IPS-NIHi7 (cell line): ENCODE measurements around the gene NDUFS7.
"Not testable (repeated sequence)": the region's sequence is repeated elsewhere in the genome, so short reads cannot be mapped to it uniquely, and the experiment has no call there.

Source experiments
- DNase-seq: peaks from one replicate; pipeline ENCODE4 v3.0.0; 2012; ENCODE audit warnings: mixed read lengths; ENCODE audit errors: extremely low spot score

The NDUFS7 gene

GRCh38 chr19:1417681-1418495 is 34.2 kb downstream of the NDUFS7 start:
- no peak for DNase-seq

DNA sequence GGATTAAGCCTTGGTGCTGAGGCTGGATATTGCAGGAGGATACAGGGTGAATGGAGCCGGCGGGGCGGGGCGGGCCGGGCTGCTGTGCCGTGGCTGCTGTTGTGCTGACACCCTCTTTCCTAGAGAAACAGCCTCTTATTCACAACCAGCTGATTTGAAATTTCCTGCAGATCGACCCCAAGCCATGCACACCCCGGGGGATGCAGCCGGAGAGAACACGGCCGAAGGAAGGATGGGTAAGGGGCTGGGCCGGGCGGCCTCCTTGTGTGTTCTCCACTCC is 34.7 kb downstream of the NDUFS7 start:
- no peak for DNase-seq

- DNase-seq, result no peak
Measured at GRCh38 chr19:1418951-1419738, 35.4 kb downstream of the NDUFS7 start.

GRCh38 chr19:1420085-1420484 is 36.4 kb downstream of the NDUFS7 start:
- not testable (repeated sequence) for DNase-seq

- no peak for DNase-seq
Measured at GRCh38 chr19:1420590-1420989, 36.9 kb downstream of the NDUFS7 start.

GRCh38 chr19:1421218-1421957 is 37.7 kb downstream of the NDUFS7 start:
- no peak for DNase-seq

DNA sequence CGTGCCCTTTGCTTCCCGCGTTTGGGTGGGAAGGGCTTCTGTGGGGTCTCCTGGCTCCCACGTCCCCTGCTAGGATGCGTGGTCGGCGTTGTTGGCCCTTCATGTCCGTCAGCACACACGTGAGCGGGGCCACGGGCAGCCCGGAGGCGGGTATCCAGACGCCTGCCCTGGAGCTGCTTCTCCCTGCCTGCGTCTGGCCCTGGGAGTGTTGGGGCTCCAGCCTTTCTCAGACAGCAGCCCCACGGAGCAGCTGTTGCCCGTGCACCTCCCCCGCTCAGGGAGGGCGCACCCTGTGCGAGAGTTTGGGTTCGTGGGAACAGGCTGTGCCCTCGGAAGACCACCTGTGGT is 38.2 kb downstream of the NDUFS7 start:
- DNase-seq, result no peak

- DNase-seq, result no peak
Measured at GRCh38 chr19:1422360-1422759, 38.7 kb downstream of the NDUFS7 start.

GRCh38 chr19:1422943-1423342 is 39.2 kb downstream of the NDUFS7 start:
- no peak for DNase-seq

GRCh38 chr19:1423436-1424191 is 39.9 kb downstream of the NDUFS7 start:
- no peak for DNase-seq

DNA sequence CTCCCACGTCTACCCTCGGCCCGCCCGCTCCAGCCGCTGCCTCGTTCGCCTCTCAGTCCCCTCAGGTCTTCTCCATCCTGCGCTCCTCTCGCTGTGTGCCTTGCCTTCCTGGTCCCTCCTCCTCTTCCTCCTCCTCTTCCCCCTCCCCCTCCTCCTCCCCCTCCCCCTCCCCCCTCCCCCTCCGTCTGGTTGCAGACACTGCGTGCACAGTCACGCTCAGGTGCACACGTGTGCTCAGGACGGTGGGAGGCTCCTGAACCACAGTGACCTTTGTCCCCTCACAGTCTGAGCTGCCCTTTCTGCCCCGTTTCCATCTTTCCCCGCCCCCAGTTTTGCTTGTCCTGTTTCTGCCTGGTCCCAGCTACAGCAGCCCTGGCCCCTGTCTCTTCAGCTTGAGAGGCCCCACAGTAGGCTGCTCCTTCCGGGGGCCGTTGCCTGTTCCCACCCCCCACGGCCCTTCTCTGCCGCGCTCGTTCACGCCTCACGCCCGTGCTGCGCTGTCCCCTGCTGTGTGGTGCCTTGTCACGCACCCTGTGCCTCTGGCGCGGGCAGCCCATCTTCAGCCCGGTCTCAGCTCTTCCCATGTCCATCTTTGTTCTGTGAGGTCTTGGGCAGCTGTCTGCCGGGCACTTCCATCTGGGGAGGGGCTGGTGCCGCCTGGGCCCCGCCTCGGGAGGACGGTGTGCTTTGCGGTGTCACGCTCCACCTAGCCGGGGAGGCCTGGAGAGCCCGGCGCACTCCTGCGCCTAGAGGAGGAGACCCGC is 40.7 kb downstream of the NDUFS7 start:
- DNase-seq, result no peak

DNA sequence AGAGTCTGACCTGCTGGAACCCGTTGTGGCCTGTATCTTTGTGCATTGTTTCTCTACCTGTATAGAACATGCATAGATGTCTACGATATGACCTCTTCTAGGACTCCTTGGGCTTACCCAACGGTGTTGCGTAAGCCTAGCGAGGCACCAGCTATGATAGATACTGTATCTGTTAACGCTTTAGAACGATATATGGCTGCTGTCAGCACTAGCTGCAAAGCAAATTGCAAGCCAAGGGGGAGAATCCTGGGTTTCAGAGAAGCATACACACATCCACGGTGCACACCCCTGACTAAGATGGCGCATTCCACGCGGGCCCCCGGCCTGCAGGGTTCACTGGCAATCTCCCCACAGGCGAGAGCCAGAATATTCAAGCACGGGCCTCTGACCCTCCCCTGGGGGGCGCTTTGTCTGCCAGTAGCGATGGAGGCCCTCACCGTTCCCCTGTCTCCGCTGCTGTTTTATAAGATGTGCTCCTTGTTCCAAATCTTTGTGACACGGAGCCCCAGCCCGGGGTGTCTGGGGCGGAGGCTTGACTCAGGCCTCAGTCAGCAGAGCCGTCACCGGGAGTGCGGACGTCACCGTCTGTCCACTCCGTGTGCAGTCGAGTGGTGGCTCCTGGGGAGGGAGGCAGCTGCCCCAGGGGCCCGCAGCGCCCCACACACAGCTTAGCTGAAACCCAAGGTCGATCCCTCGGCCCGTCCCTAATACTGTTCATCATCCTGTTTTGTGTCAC is 41.6 kb downstream of the NDUFS7 start:
- no peak for DNase-seq

GRCh38 chr19:1425902-1426301 is 42.2 kb downstream of the NDUFS7 start:
- no peak for DNase-seq

DNA sequence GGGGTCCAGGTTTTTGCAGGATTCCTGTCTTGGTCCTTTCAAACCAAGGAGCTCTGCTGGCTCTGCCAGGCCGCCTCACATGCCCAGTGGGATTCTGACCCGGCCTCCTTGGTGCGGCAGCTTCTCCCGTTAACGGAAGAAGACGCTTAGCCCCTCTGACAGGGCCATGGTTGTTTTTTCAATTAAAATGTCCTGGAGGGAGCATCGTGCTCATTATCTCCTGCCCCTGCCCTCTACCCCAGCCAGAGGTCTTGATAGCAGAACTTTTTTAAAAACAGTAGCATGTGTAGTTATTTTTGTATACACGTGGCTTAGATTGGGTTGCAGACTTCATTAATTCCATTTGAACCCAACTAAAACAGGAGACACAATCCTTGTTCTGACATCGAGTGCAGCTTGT is 43.0 kb downstream of the NDUFS7 start:
- DNase-seq, result no peak

DNA sequence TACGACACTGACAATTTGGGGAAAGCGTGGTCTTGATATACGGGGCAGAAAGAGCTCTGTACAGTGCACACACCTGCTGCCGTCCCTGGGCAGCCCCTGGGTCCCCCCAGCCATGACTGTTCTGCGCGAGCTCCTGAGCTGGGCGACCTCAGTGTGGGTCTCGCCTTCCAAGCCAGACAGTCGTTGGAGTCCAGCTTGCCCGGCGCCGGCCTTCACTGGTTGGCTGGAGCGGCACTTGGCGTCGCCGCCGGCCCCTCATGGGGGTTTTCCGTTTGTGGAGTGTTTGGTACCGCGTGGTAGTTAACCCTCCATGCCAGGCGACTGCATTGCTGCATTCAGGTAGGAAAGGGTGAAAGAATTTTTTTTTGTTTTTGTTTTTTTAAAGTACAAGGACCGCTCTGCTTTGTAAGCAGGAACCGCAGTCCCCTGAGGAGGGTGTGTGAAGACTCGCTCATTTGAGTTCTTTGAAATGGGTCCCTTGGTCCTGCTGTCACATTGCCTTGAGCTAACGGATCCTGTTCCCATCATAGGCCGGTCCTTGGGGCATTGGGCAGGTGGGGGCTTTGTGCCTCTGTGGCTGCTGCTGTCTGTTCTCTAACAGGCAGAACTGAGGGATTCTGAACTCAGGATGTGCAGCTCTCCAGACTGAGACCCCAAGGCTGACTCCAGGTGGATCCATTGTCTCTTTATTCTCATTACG is 43.7 kb downstream of the NDUFS7 start:
- DNase-seq, result no peak

- DNase-seq, result no peak
Measured at GRCh38 chr19:1428738-1429391, 45.2 kb downstream of the NDUFS7 start.

DNA sequence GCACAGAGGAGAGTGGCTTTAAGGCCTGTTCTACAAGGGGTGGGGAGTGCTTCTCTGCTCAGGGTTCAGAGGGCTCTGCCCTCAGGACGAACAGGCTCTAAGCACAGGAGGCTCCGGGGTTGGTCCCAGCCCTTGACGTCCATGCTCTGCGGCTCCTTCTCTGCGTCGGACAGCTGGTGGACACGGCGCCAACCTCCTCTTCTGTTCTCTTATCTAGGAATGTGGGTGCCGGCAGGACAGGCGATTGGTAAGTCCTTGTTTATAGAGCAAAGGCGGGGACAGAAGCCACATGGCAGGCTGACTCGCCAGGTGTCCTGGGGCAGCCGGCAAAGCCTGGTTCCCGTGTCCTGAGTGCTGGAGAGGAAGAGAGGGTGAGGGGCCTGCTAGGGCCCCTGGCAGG is 46.0 kb downstream of the NDUFS7 start:
- no peak for DNase-seq

DNA sequence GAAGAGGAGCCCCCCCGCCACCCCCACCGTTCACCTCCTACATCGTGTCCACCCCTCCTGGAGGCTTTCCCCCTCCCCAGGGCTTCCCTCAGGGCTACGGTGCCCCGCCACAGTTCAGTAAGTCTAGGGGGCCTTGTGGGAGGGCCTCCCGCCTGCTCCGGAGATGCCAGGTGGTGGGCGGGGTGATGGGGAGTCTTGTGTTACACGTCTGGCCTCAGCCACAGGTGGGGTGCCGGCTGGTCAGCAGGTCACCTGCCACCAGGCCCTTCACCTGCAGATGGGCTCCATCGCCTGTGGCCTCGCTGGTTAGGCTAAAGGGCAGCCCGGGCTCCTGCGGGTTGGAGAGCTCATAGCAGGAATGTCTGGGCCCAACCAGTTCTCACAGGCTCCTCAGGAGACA is 46.5 kb downstream of the NDUFS7 start:
- no peak for DNase-seq

GRCh38 chr19:1431759-1432506 is 48.2 kb downstream of the NDUFS7 start:
- DNase-seq, result no peak
